B cell (primary cell): ENCODE measurements around the gene SH3BP2.

Experiments
- CTCF ChIP-seq: fragments of 200-600 bp; IDR thresholded peaks from one replicate; pipeline ENCODE4 v1.8.0; 2022; ENCODE audit warnings: antibody characterized with exemption, mild to moderate bottlenecking
- EZH2 ChIP-seq: IDR thresholded peaks from 2 replicates; pipeline ENCODE4 v1.6.1; 2012; ENCODE audit warnings: borderline replicate concordance, low read depth, mild to moderate bottlenecking, moderate library complexity, low read length; ENCODE audit not compliant: insufficient read depth, poor library complexity, severe bottlenecking

- TF ChIP-seq CTCF = no peak
- no peak for TF ChIP-seq EZH2
Observed at GRCh38 chr4:2793586-2794485, 951 bp downstream of the SH3BP2 start.
